B cell (primary cell): ENCODE measurements around the gene HOXB1. TPM values are rescaled to one million over a fixed set of nuclear protein-coding genes. Genes with fewer than 3 reads are reported as not detected.

Experiments used
- ATAC-seq: fragments of 200-7000 bp; cut with Tn5 transposase; one replicate; pipeline ENCODE4 v1.10.0; 2021; ENCODE audit warnings: low read depth, mild to moderate bottlenecking, moderate number of reproducible peaks, moderate library complexity
- CTCF ChIA-PET: fragments of 350-600 bp; sonication (Branson Sonifier 250); formaldehyde crosslinking; loops from one replicate; lab custom pipeline; 2021; ENCODE audit warnings: antibody characterized with exemption, inconsistent platforms; lab: Charles Lee
- POLR2A ChIA-PET: fragments of 350-600 bp; sonication (Branson Sonifier 250); formaldehyde crosslinking; loops from one replicate; lab custom pipeline; 2021; ENCODE audit warnings: antibody characterized with exemption; lab: Charles Lee
- DNase-seq: peaks from one replicate; pipeline ENCODE4 v3.0.0; 2013
- H2AFZ ChIP-seq: 2 replicates; pipeline ENCODE4 v1.6.1; 2012; ENCODE audit warnings: mild to moderate bottlenecking, low read depth, low read length; ENCODE audit not compliant: insufficient read depth, poor library complexity, severe bottlenecking
- H3K27ac ChIP-seq, 2 donors: 1 replicate in 1 of 2; 2 replicates in 1 of 2; pipeline ENCODE4 v1.5.1; 2012 to 2013; ENCODE audit warnings: low read length in 2 of 2, mild to moderate bottlenecking in 2 of 2, moderate library complexity in 1 of 2
- H3K27me3 ChIP-seq, 4 experiments: fragments of 200-600 bp in 1 of 4; sonication (generic) in 1 of 4; replicated peaks in 1 of 4; 1 replicate in 2 of 4; 2 replicates in 2 of 4; pipeline versions ENCODE4 v1.6.1 to v1.7.0; 2013 to 2016; ENCODE audit warnings: low read length in 3 of 4, mild to moderate bottlenecking in 2 of 4, mixed read lengths in 1 of 4, moderate library complexity in 1 of 4; ENCODE audit not compliant: insufficient read depth in 4 of 4, control insufficient read depth in 3 of 4; ENCODE audit errors: control extremely low read depth in 1 of 4
- H3K36me3 ChIP-seq, 2 experiments: replicated peaks in 1 of 2; 1 replicate in 1 of 2; 2 replicates in 1 of 2; pipeline versions ENCODE4 v1.6.1 to v1.7.1; 2013; ENCODE audit warnings: low read length in 1 of 2; ENCODE audit not compliant: insufficient read depth in 2 of 2, control insufficient read depth in 1 of 2; ENCODE audit errors: control extremely low read depth in 1 of 2, extremely low read depth in 1 of 2
- H3K4me1 ChIP-seq, 2 donors: fragments of 200-600 bp in 1 of 2; sonication (generic) in 1 of 2; 1 replicate in 1 of 2; 2 replicates in 1 of 2; pipeline versions ENCODE4 v1.5.1 to v1.6.1; 2013 to 2017; ENCODE audit warnings: low read length in 2 of 2; ENCODE audit not compliant: control insufficient read depth in 2 of 2, insufficient read depth in 2 of 2
- H3K4me2 ChIP-seq: replicated peaks from 2 replicates; pipeline ENCODE3; 2012; ENCODE audit warnings: mild to moderate bottlenecking, low read depth, low read length; ENCODE audit not compliant: poor library complexity, severe bottlenecking
- H3K4me3 ChIP-seq, 5 experiments: fragments of 200-600 bp in 1 of 5; sonication (generic) in 1 of 5; 1 replicate in 3 of 5; 2 replicates in 2 of 5; pipeline versions ENCODE4 v1.5.1 to v1.7.0; 2011 to 2016; ENCODE audit warnings: low read length in 4 of 5, mild to moderate bottlenecking in 4 of 5, low read depth in 2 of 5, control low read depth in 1 of 5, moderate library complexity in 1 of 5; ENCODE audit not compliant: insufficient read depth in 1 of 5; ENCODE audit errors: control extremely low read depth in 1 of 5, extremely low read depth in 1 of 5
- H3K79me2 ChIP-seq: fragments of 200-600 bp; sonication (generic); one replicate; pipeline ENCODE4 v1.6.0; 2016; ENCODE audit warnings: low read length; ENCODE audit not compliant: control insufficient read depth, insufficient read depth
- H3K9ac ChIP-seq: fragments of 200-600 bp; sonication (generic); 2 replicates; pipeline ENCODE4 v1.6.1; 2017; ENCODE audit warnings: mild to moderate bottlenecking, low read length, moderate library complexity
- H3K9me3 ChIP-seq, 3 donors: one replicate each; pipeline versions ENCODE4 v1.6.1 to v1.7.1; 2013; ENCODE audit warnings: low read length in 2 of 3; ENCODE audit not compliant: control insufficient read depth in 2 of 3, insufficient read depth in 1 of 3; ENCODE audit errors: control extremely low read depth in 1 of 3
- H4K20me1 ChIP-seq: 2 replicates; pipeline ENCODE4 v1.6.0; 2012; ENCODE audit warnings: mild to moderate bottlenecking, low read length; ENCODE audit not compliant: insufficient read depth, control insufficient read depth, poor library complexity, severe bottlenecking
- H3K27ac Mint-ChIP-seq: one replicate; pipeline ENCODE4 v1.8.0; 2021; ENCODE audit warnings: mixed read lengths
- H3K27me3 Mint-ChIP-seq: one replicate; pipeline ENCODE4 v1.8.0; 2021; ENCODE audit warnings: mixed read lengths
- H3K4me1 Mint-ChIP-seq: one replicate; pipeline ENCODE4 v1.8.0; 2021; ENCODE audit warnings: mixed read lengths
- H3K4me3 Mint-ChIP-seq: one replicate; pipeline ENCODE4 v1.8.0; 2021; ENCODE audit warnings: mixed read lengths
- H3K9me3 Mint-ChIP-seq: one replicate; pipeline ENCODE4 v1.8.0; 2022; ENCODE audit warnings: mixed read lengths; ENCODE audit not compliant: insufficient read depth
- EZH2 ChIP-seq: IDR thresholded peaks from 2 replicates; pipeline ENCODE4 v1.6.1; 2012; ENCODE audit warnings: borderline replicate concordance, low read depth, mild to moderate bottlenecking, moderate library complexity, low read length; ENCODE audit not compliant: insufficient read depth, poor library complexity, severe bottlenecking
- WGBS: methylation state at CpG from one replicate; pipeline ENCODE4 v1.1.5; 2013; ENCODE audit warnings: missing lambda C conversion rate; ENCODE audit not compliant: insufficient coverage; 5-methylcytosine and 5-hydroxymethylcytosine counted together
- intact Hi-C: fragments of 100-400 bp; cut with micrococcal nuclease; formaldehyde crosslinking; loops from one replicate; pipeline ENCODE4 v1.10.0; 2022
- polyA plus RNA-seq: library from polyadenylated mRNA; depleted of rRNA; stranded (reverse); fragments of >200 nt; gene quantifications from 2 replicates; pipeline ENCODE4 v1.2.3, GENCODE V29; 2012
- total RNA-seq, 2 donors: library from RNA; stranded (reverse); fragments of 120-200 nt in 1 of 2; gene quantifications; 1 replicate in 1 of 2; 2 replicates in 1 of 2; pipeline versions ENCODE4 v1.2.3 to v1.2.4, GENCODE V29; 2013 to 2022
- TF ChIP-seq, protein P1 (sequence below): fragments of 200-600 bp; IDR thresholded peaks from one replicate; pipeline ENCODE4 v1.8.0; 2022; ENCODE audit warnings: antibody characterized with exemption, mild to moderate bottlenecking

HOXB1 gene
- total and polyA plus RNA-seq, 2 donors (not counting 1 experiment from before 2014, with no cell fraction given), result not detected

DNA sequence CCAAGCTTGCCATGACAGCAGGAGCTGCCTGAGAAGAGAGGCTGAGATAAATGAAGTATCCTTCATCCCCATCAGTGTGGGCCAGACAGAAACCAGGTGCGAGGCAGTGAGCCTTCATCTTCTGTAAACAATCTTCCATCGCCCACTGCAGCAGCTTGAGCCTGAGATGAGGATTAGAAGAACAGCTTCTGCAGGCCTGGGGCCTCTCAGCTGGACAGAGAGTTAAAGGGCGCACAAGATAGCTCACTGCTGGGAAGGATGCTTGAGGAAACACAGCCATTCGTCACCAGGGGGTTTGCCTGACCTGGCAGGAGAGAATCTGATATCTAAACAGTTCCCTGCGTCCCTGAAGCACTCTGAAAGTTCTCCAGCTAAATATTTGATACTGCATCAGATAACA lies 27.1 kb downstream of the HOXB1 start:
- CTCF ChIA-PET, result interaction anchor here (0.9 to 1.0 kb wide), 2 partner anchors 152 to 241 kb away, joined by 3 to 4 read pairs; no protein-coding TSS in a partner anchor
- Histone ChIP-seq H4K20me1 (no peaks in the 10 kb centered on the region), H3K9me3 (no peaks in the 10 kb centered on the region), H3K9ac (no peak overlapping the region), H3K4me2 (no peak overlapping the region), H3K36me3 (no peaks in the 10 kb centered on the region), H2AFZ (no peak overlapping the region), H3K79me2 (no peaks in the 10 kb centered on the region), H3K27me3 (peaks cover 0 to 12% (median 3%) of the 10 kb centered on the region in 4 experiments), H3K4me1 (no peaks in the 10 kb centered on the region), H3K4me3 (no peak overlapping the region), H3K27ac (no peak overlapping the region)
- intact Hi-C loops, result no loop called here
- WGBS, result 100% methylated on average over 4 of the region's 5 CpGs
- ATAC-seq (no peak), DNase-seq (no peak)
- Mint-ChIP-seq H3K27me3 (peaks cover 36% of the 10 kb centered on the region), H3K27ac (no peak overlapping the region), H3K9me3 (no peaks in the 10 kb centered on the region), H3K4me1 (no peaks in the 10 kb centered on the region), H3K4me3 (no peak overlapping the region)
- TF ChIP-seq, protein P1, sequence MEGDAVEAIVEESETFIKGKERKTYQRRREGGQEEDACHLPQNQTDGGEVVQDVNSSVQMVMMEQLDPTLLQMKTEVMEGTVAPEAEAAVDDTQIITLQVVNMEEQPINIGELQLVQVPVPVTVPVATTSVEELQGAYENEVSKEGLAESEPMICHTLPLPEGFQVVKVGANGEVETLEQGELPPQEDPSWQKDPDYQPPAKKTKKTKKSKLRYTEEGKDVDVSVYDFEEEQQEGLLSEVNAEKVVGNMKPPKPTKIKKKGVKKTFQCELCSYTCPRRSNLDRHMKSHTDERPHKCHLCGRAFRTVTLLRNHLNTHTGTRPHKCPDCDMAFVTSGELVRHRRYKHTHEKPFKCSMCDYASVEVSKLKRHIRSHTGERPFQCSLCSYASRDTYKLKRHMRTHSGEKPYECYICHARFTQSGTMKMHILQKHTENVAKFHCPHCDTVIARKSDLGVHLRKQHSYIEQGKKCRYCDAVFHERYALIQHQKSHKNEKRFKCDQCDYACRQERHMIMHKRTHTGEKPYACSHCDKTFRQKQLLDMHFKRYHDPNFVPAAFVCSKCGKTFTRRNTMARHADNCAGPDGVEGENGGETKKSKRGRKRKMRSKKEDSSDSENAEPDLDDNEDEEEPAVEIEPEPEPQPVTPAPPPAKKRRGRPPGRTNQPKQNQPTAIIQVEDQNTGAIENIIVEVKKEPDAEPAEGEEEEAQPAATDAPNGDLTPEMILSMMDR, result no peak
- no peak for TF ChIP-seq EZH2
- POLR2A ChIA-PET, result no interaction called here

DNA sequence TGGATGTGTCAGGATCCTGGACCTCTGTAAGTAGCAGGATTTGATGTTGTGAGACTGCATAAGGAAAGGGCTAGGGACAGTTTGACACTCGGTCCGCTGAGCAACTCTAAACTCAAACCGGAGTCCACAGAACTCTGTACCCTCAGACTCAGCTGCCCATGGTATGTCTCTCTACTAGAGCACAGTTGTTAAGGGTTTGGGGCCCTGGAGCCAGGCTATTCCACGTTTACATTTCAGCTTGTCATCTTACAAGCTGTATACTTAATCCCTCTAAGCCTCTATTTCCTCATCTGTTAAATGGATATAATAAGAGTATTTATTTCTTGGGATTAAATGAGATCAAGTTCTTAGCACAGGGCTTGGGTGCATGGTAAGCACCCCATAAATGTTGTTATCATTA lies 27.9 kb downstream of the HOXB1 start:
- DNase-seq (no peak), ATAC-seq (no peak)
- peaks cover 0 to 12% (median 1%) of the 10 kb centered on the region in 4 experiments for H3K27me3 ChIP-seq
- TF ChIP-seq, protein P1, result no peak
- TF ChIP-seq EZH2, result no peak
- H3K9ac ChIP-seq, result no peak overlapping the region
- H3K27ac ChIP-seq, result no peak overlapping the region
- peaks cover 36% of the 10 kb centered on the region for H3K27me3 Mint-ChIP-seq
- H3K4me3 Mint-ChIP-seq, result no peak overlapping the region
- H3K27ac Mint-ChIP-seq, result no peak overlapping the region
- POLR2A ChIA-PET, result no interaction called here
- WGBS, result 100% methylated on average over 1 of the region's 4 CpGs
- intact Hi-C loops, result no loop called here
- no peak overlapping the region for H2AFZ ChIP-seq
- no peaks in the 10 kb centered on the region for H4K20me1 ChIP-seq
- CTCF ChIA-PET, result no interaction called here
- no peaks in the 10 kb centered on the region for H3K36me3 ChIP-seq
- H3K79me2 ChIP-seq, result no peaks in the 10 kb centered on the region
- no peak overlapping the region for H3K4me3 ChIP-seq
- no peak overlapping the region for H3K4me2 ChIP-seq
- H3K9me3 Mint-ChIP-seq, result no peaks in the 10 kb centered on the region
- H3K4me1 ChIP-seq, result no peaks in the 10 kb centered on the region
- no peaks in the 10 kb centered on the region for H3K9me3 ChIP-seq
- no peaks in the 10 kb centered on the region for H3K4me1 Mint-ChIP-seq
